Activated CD8-positive, alpha-beta T cell treated with anti-CD3 and anti-CD28 coated beads for 36 hours (primary cell): ENCODE measurements around the gene COG7. TPM values are rescaled to one million over a fixed set of nuclear protein-coding genes. Genes with fewer than 3 reads are reported as not detected.

Source experiments
- ATAC-seq: fragments of 200-7000 bp; cut with Tn5 transposase; one replicate; pipeline ENCODE4 v1.10.0; 2021; ENCODE audit warnings: mild to moderate bottlenecking, moderate library complexity
- CTCF ChIA-PET: fragments of 350-600 bp; sonication (Branson Sonifier 250); formaldehyde crosslinking; loops from one replicate; lab custom pipeline; 2021; ENCODE audit warnings: antibody characterized with exemption; lab: Charles Lee
- POLR2A ChIA-PET: fragments of 350-600 bp; sonication (Branson Sonifier 250); formaldehyde crosslinking; loops from one replicate; lab custom pipeline; 2021; ENCODE audit warnings: antibody characterized with exemption; lab: Charles Lee
- DNase-seq: peaks from one replicate; pipeline ENCODE4 v3.0.0-alpha.2; 2020
- H3K27ac Mint-ChIP-seq: one replicate; pipeline ENCODE4 v1.8.0; 2021; ENCODE audit warnings: mild to moderate bottlenecking, mixed read lengths
- H3K27me3 Mint-ChIP-seq: one replicate; pipeline ENCODE4 v1.8.0; 2021; ENCODE audit warnings: mixed read lengths
- H3K36me3 Mint-ChIP-seq: one replicate; pipeline ENCODE4 v1.8.0; 2021; ENCODE audit warnings: low read depth, mixed read lengths
- H3K4me1 Mint-ChIP-seq: one replicate; pipeline ENCODE4 v1.8.0; 2021; ENCODE audit warnings: low read depth, mixed read lengths
- H3K4me3 Mint-ChIP-seq: one replicate; pipeline ENCODE4 v1.8.0; 2021; ENCODE audit warnings: mild to moderate bottlenecking, moderate library complexity, mixed read lengths
- H3K9me3 Mint-ChIP-seq: one replicate; pipeline ENCODE4 v1.8.0; 2021; ENCODE audit warnings: mixed read lengths
- CTCF ChIP-seq: fragments of 200-600 bp; IDR thresholded peaks from one replicate; pipeline ENCODE4 v1.8.0; 2022; ENCODE audit warnings: antibody characterized with exemption, mild to moderate bottlenecking
- intact Hi-C: fragments of 100-400 bp; cut with micrococcal nuclease; formaldehyde crosslinking; loops from one replicate; pipeline ENCODE4 v1.10.0; 2022
- total RNA-seq, 2 experiments: library from RNA; stranded (reverse); gene quantifications; one replicate each; pipeline ENCODE4 v1.2.3, GENCODE V29; 2021

The COG7 gene
- total RNA-seq, 2 experiments from 2014 or later = 16.4 to 16.7 TPM

DNA sequence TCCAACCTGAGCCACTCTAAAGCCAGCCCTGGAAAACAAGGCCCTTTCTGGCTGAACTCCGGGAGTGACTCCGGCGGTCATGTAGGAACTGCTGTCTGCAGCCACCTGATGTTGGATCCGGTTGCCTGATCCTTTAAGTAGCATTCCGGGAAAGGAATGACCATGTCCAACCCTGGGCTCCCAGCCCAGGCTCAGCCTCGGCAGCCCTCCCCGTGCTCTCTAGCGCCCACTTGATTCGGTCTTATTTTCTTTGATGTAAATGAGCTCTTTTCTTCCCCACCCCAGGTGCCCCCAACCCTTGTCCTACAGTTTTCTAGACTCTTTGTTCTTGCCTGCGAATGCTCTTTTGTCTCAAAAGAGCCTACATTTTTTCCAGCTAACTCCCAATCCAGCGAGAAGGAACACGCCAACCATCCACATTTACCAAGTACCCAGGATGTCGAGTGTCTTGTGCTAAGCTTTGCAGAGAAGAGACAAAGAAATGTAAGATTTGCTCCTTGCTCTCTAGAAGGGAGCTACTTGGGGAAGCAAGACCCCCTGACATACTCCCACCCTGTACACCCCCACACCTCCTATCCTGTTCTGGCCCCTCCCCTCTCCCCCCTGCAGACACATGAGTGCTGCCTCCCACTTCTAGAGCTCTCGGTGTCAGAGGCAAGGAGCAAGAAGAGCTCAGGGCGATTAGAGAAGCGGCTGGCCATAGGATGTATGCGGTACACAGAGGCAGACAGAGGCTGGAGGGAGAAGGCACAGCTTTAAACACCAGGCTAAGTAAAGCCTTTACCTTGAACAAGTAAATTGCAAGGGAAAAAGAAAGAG is 53.8 kb downstream of the COG7 start:
- peaks cover 20% of the 10 kb centered on the region for H3K36me3 Mint-ChIP-seq
- no peak overlapping the region for H3K4me3 Mint-ChIP-seq
- H3K27ac Mint-ChIP-seq = no peak overlapping the region
- H3K4me1 Mint-ChIP-seq = no peaks in the 10 kb centered on the region
- ATAC-seq (no peak), DNase-seq (no peak)
- POLR2A ChIA-PET = no interaction called here
- H3K9me3 Mint-ChIP-seq = no peaks in the 10 kb centered on the region
- CTCF ChIA-PET = interaction anchor here (0.8 kb wide), 1 partner anchor 36 kb away, joined by 3 read pairs; no protein-coding TSS in a partner anchor
- intact Hi-C loops = no loop called here
- no peaks in the 10 kb centered on the region for H3K27me3 Mint-ChIP-seq
- TF ChIP-seq CTCF = no peak

DNA sequence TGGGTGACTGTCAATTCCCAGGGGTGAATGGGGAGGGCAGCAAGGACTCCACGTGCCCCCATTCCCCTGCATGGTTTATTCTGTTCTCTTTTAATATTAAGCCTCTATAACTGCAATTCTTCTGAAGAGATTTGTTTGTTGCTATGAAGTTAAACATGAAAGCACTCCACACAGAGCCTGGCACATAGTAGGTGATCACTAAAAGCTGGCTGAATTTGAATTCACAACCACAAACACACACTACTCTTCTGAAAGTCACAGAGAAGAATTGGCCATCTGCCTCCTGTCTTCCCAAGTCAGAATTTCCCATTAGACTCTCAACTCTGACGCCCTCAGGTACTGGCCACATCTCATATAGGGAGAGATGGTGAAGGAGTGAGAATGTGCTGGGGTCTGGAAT is 55.5 kb downstream of the COG7 start:
- DNase-seq = no peak
- CTCF ChIA-PET = no interaction called here
- peaks cover 11% of the 10 kb centered on the region for H3K36me3 Mint-ChIP-seq

GRCh38 chr16:23395732-23396131 is 57.3 kb downstream of the COG7 start:
- Mint-ChIP-seq H3K4me3 (no peak overlapping the region), H3K27ac (no peak overlapping the region), H3K9me3 (no peaks in the 10 kb centered on the region), H3K36me3 (peaks cover 15% of the 10 kb centered on the region), H3K27me3 (no peaks in the 10 kb centered on the region), H3K4me1 (no peaks in the 10 kb centered on the region)
- ATAC-seq (no peak), DNase-seq (no peak)
- intact Hi-C loops = no loop called here
- CTCF ChIA-PET = no interaction called here
- no peak for TF ChIP-seq CTCF
- POLR2A ChIA-PET = no interaction called here

More for the DNA sequence above, 55.5 kb downstream of the COG7 start:
- ATAC-seq = no peak
- H3K27me3 Mint-ChIP-seq = no peaks in the 10 kb centered on the region
- TF ChIP-seq CTCF = no peak
- no peak overlapping the region for H3K4me3 Mint-ChIP-seq
- POLR2A ChIA-PET = no interaction called here
- intact Hi-C loops = no loop called here
- H3K4me1 Mint-ChIP-seq = no peaks in the 10 kb centered on the region
- H3K9me3 Mint-ChIP-seq = no peaks in the 10 kb centered on the region
- H3K27ac Mint-ChIP-seq = no peak overlapping the region

GRCh38 chr16:23394141-23394831 is 58.7 kb downstream of the COG7 start:
- H3K36me3 Mint-ChIP-seq = peaks cover 8% of the 10 kb centered on the region
- no peak overlapping the region for H3K4me3 Mint-ChIP-seq
- intact Hi-C loops = no loop called here
- DNase-seq (no peak), ATAC-seq (no peak)
- TF ChIP-seq CTCF = no peak
- H3K27me3 Mint-ChIP-seq = no peaks in the 10 kb centered on the region
- no peaks in the 10 kb centered on the region for H3K9me3 Mint-ChIP-seq
- H3K27ac Mint-ChIP-seq = no peak overlapping the region
- CTCF ChIA-PET = no interaction called here
- no peaks in the 10 kb centered on the region for H3K4me1 Mint-ChIP-seq
- POLR2A ChIA-PET = no interaction called here

DNA sequence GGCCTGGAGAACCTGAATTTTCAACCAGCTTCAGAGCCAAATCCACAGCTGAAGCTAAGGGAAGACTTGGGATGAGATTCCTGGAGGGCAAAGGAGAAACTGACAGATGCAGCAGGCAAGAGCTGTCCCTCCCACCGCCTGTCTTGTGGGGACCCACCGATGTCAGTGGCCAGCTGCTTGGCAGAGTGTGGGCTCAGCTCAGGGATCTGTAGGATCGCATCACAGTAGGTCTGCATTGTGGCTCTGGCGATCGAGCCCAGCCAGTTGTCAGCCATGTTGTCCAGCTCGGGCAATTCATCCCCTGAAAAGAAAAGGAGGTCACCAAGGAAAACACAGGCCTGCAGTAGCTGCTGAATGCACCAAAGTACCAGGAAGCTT is 60.8 kb downstream of the COG7 start:
- DNase-seq (no peak), ATAC-seq (no peak)
- intact Hi-C loops = no loop called here
- no peak overlapping the region for H3K4me3 Mint-ChIP-seq
- H3K27ac Mint-ChIP-seq = no peak overlapping the region
- H3K36me3 Mint-ChIP-seq = peaks cover 11% of the 10 kb centered on the region
- no peaks in the 10 kb centered on the region for H3K4me1 Mint-ChIP-seq
- TF ChIP-seq CTCF = no peak
- no peaks in the 10 kb centered on the region for H3K27me3 Mint-ChIP-seq
- ChIA-PET POLR2A (no interaction called here), CTCF (interaction anchor here (2.4 kb wide), 1 partner anchor 43 kb away, joined by 7 read pairs; no protein-coding TSS in a partner anchor)
- H3K9me3 Mint-ChIP-seq = no peaks in the 10 kb centered on the region
